Subcutaneous abdominal adipose tissue (tissue), 5 donors: ENCODE results near the gene ATAD1.
A peak's percentile ranks its signal among the peaks of the same experiment; 100 is the strongest.
"Not testable (repeated sequence)": the region's sequence is repeated elsewhere in the genome, so short reads cannot be mapped to it uniquely, and the experiment has no call there.

ENCODE experiments used
- H3K27ac ChIP-seq: one replicate; pipeline ENCODE4 v1.7.0; 2013; ENCODE audit warnings: low read depth, mild to moderate bottlenecking, inconsistent platforms, low read length, moderate library complexity
- H3K27me3 ChIP-seq, 5 donors: one replicate each; pipeline ENCODE4 v1.7.0; 2013; ENCODE audit warnings: low read length in 5 of 5, inconsistent platforms in 1 of 5; ENCODE audit not compliant: control insufficient read depth in 5 of 5, insufficient read depth in 4 of 5
- H3K36me3 ChIP-seq, 5 donors: one replicate each; pipeline ENCODE4 v1.7.0; 2013; ENCODE audit warnings: low read length in 5 of 5; ENCODE audit not compliant: control insufficient read depth in 5 of 5, insufficient read depth in 5 of 5
- H3K4me1 ChIP-seq, 5 donors: one replicate each; pipeline ENCODE4 v1.7.0; 2013; ENCODE audit warnings: low read length in 5 of 5, mild to moderate bottlenecking in 3 of 5, moderate library complexity in 1 of 5; ENCODE audit not compliant: control insufficient read depth in 5 of 5, insufficient read depth in 5 of 5
- H3K4me3 ChIP-seq, 5 donors: one replicate each; pipeline ENCODE4 v1.7.0; 2013; ENCODE audit warnings: low read length in 5 of 5, low read depth in 1 of 5
- H3K9ac ChIP-seq, 5 donors: one replicate each; pipeline ENCODE4 v1.7.0; 2013; ENCODE audit warnings: low read length in 5 of 5, mild to moderate bottlenecking in 4 of 5, moderate library complexity in 3 of 5
- H3K9me3 ChIP-seq, 5 donors: one replicate each; pipeline ENCODE4 v1.7.0; 2013; ENCODE audit warnings: low read length in 5 of 5; ENCODE audit not compliant: control insufficient read depth in 5 of 5
- donor health status: healthy.
- donor health status: healthy.
- donor health status: healthy.
- donor health status: healthy.
- donor health status: healthy.

The ATAD1 gene

DNA sequence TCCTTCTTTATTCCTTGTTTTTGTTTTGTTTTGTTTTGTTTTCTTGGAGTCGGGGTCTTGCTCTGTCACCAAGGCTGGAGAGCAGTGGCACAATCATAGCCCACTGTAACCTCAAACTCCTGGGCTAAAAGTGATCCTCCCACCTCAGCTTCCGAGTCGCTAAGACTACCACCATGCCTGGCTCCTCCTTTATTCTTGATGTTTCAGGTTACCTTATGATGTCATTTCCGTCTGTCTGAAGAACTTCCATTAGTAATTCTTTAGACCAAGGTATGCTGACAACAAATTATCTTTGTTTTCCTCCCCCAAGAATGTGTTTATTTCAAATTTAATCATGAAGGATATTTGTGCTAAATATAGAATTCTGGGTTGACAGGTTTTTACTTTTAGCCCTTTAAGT lies 18.1 kb upstream of the ATAD1 start:
- Histone ChIP-seq H3K9ac (no peak overlapping the region), H3K9me3 (peaks cover 0 to 2% (median 0%) of the 10 kb centered on the region in 5 donors), H3K4me3 (no peak overlapping the region), H3K4me1 (no peaks in the 10 kb centered on the region), H3K27ac (no peak overlapping the region), H3K27me3 (no peaks in the 10 kb centered on the region), H3K36me3 (no peaks in the 10 kb centered on the region)

DNA sequence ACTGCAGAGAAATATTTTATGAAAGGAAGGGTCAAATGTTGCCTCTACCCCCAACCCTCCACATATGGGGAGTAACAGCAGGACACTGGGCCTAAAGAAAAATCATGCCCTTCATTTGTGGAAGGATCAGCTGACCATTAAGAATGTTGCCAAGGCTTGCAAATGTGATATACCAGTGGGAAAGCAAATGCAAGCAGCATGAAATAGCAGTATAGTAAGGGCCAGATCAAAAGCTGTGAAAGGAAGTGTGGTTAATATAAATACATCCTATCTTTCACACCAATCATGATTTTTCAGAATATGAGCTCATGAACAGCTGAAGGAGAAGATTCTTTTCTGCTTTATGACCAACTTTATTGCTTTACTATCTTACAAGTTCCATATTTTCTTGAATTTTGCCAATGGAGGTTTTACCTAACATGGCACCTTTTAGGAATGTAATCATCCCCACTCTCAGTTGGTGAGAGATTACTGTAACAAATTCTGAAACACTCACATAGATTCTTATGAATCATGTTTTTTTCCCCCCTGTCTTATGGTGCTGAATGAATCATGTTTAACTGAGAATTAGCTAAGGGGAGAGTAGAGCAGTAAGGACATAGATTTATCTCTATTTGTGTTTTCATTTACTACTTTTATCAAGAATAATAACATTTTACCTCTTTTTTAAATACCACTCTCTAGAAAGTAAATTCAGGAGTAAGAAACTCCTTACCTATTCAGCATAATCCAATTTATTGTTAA lies 12.1 kb upstream of the ATAD1 start:
- no peak overlapping the region for H3K4me3 ChIP-seq
- no peak overlapping the region for H3K9ac ChIP-seq
- no peaks in the 10 kb centered on the region for H3K27me3 ChIP-seq
- no peaks in the 10 kb centered on the region for H3K9me3 ChIP-seq
- H3K4me1 ChIP-seq, result no peaks in the 10 kb centered on the region
- H3K27ac ChIP-seq, result no peak overlapping the region
- no peaks in the 10 kb centered on the region for H3K36me3 ChIP-seq

DNA sequence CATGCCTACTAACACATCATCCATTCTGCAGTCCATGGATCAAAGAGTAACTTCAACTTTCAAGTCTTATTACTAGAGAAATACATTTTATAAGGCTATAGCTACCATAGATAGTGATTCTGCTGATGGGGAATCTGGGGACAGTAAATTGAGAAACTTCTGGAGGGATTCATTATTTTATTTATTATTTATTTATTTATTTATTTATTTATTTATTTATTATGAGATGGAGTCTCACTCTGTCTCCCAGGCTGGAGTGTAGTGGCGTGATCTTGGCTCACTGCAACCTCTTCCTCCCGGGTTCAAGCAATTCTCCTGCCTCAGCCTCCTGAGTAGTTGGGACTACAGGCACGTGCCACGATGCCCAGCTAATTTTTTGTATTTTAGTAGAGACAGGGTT lies 11.0 kb upstream of the ATAD1 start:
- H3K4me1 ChIP-seq, H3K9me3 ChIP-seq, H3K27ac ChIP-seq, H3K36me3 ChIP-seq, H3K27me3 ChIP-seq, H3K9ac ChIP-seq, H3K4me3 ChIP-seq: not testable (repeated sequence)

DNA sequence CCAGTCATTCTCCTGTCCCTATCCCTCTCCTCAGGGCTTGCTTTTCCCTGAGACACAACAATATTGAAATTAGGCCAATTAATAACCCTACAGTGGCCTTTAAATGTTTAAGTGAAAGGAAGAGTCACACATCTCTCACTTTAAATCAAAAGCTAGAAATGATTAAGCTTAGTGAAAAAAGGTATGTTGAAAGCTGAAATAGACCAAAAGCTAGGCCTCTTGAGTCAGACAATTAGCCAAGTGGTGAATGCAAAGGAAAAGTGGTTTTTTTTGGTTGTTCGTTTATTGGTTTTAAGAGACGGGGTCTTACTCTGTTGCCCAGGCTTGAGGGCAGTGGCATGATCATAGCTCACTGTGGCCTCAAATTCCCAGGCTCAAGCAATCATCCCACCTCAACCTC lies 9.7 kb upstream of the ATAD1 start:
- Histone ChIP-seq H3K4me3 (no peak overlapping the region), H3K9me3 (no peaks in the 10 kb centered on the region), H3K27ac (no peak overlapping the region), H3K9ac (no peak overlapping the region), H3K4me1 (no peaks in the 10 kb centered on the region), H3K27me3 (no peaks in the 10 kb centered on the region), H3K36me3 (no peaks in the 10 kb centered on the region)

DNA sequence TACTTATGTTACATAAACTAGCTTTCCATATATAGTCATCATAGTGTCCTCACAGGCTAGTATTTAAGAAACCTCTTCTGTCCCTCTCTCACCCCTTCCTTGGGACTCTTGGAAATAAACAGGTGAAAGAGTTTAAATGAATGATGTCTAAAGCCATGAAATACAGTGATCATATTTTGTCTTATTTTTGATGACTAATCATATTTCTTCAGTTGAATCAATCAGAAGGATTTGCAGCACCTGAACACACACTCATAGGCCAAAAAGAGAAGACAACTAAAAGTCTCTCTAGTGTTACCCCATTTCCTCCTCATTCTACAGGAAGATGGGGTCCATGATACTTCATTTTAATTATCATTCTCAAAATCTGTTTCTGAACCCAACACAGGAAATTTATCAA lies 8.6 kb upstream of the ATAD1 start:
- H3K9me3 ChIP-seq, result no peaks in the 10 kb centered on the region
- no peak overlapping the region for H3K9ac ChIP-seq
- H3K4me1 ChIP-seq, result no peaks in the 10 kb centered on the region
- H3K27ac ChIP-seq, result no peak overlapping the region
- H3K36me3 ChIP-seq, result no peaks in the 10 kb centered on the region
- no peak overlapping the region for H3K4me3 ChIP-seq
- H3K27me3 ChIP-seq, result no peaks in the 10 kb centered on the region

DNA sequence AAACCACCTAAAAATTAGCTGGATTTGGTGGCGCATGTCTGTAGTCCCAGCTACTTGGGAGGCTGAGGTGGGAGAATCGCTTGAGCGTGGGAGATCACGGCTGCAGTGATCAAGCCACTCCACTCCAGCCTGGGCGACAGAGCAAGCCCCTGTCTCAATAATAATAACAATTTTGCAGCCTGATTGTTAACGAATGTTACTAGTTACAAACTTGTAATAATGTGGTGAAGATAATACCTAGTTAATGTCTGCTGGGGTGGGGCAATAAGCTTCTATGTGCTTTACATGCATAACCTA lies 1.2 kb upstream of the ATAD1 start:
- H3K4me3 ChIP-seq, result no peak overlapping the region
- H3K9me3 ChIP-seq, result no peaks in the 10 kb centered on the region
- no peaks in the 10 kb centered on the region for H3K36me3 ChIP-seq
- no peaks in the 10 kb centered on the region for H3K27me3 ChIP-seq
- no peak overlapping the region for H3K27ac ChIP-seq
- peaks cover 2 to 25% (median 24%) of the 10 kb centered on the region in 5 donors for H3K4me1 ChIP-seq
- H3K9ac ChIP-seq, result no peak overlapping the region

DNA sequence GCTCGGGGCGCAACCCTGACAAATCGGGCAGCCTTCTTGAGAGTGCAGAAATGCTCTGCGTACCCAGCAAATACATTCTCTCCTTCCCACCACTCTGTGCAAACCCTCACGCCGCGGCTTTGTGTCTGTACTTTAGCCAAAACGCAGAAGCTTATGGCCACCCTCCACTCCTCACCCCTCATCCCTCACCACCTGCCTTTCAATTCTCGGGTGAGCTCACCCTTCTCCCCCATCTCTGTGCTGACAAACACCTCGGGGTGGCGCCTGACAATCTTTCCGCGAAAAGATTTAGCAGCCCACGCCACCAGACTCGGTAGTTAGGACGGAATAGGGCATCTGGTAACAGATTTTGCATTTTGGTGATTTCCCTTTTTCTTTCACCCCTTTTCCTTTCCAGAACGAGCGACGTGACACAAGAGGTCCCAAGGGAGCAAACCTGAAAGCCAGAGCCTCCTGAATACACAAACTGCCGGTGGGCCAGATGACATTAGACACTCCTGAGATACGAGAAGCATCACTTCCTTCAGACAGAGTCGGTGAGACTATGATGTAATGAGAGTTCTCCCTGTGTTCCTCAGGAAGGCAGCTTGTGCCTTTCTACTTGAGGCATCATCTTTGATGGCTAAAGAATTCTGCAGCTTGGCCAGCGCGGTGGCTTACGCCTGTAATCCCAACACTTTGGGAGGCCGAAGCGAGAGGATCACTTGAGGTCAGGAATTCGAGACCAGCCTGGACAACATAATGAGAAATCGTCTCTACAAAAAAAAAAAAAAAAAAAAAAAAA lies 671 bp upstream of the ATAD1 start:
- Histone ChIP-seq H3K27me3 (no peaks in the 10 kb centered on the region), H3K4me1 (peaks cover 2 to 25% (median 24%) of the 10 kb centered on the region in 5 donors), H3K4me3 (peak overlapping the region; percentile 92 to 98 (median 95)), H3K9me3 (no peaks in the 10 kb centered on the region), H3K9ac (peak overlapping the region; percentile 79 to 96 (median 87)), H3K36me3 (no peaks in the 10 kb centered on the region), H3K27ac (peak overlapping the region; percentile 88)

DNA sequence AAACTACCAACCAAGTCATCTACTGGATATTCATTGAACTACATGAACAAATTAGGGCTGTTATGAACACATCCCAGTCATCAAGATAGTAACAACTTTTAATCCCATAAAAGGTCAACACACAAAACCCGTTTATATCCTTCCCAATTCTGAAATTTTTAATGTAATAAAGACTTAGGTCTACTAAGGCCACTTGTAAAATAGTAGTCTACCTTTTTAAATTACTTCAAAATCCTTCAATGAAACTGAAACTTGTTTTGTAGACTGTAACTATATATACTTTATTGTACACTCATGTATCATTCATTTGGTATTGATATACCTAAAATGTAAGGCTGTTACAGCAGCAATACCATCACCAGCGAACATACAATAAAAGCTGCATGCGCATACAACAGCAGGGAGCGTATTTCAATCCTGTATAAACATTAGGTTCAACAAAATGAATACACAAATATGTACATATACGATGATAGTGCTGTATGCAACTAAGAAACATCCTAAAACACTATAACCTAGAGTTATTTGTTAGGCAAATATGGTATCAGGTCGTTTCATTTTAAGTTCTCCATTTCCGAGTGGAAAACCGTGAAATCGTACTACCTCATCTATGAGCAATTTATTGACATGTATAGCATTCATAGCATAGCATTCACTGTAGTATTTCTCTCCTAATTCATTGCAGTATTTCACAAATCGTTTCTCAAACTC lies 973 bp downstream of the ATAD1 start:
- Histone ChIP-seq H3K27ac (peak overlapping the region; percentile 88), H3K27me3 (no peaks in the 10 kb centered on the region), H3K9ac (peak overlapping the region; percentile 79 to 96 (median 87)), H3K9me3 (no peaks in the 10 kb centered on the region), H3K4me3 (peak overlapping the region; percentile 92 to 98 (median 95)), H3K4me1 (peaks cover 2 to 25% (median 24%) of the 10 kb centered on the region in 5 donors), H3K36me3 (peaks cover 0 to 5% (median under 1%) of the 10 kb centered on the region in 5 donors)

DNA sequence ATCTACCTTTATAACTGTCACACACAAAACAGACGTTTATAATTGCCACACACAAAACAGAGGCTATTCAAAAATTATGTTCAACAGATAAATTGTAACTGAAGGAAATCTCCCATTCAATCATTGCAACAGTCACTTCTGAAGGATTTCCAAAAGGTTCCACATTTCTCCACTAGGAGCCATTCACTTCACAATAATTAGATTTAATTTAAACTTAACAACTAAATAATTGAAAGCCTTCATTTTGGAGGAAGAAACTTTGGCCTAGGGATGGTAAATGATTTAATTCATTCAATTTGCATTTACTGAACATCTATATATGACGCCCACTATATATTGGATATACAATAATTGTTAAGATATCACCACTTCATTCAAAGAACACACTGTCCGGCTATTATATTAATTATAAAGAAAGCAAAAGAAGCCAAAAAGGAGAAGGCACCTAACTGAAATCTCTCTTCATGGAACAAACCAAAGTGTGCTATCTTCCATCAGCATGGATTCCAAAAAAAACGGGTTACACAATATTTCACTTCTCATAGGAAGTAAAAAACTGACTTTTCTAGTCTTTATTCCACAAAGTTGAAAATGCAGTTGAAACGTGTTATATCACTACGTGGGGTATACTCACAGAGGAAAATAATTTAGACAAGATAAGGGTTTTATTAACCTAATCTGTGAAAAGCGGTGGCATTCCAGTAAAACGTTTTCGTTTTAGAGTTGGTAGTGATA lies 1.7 kb downstream of the ATAD1 start:
- Histone ChIP-seq H3K27ac (no peak overlapping the region), H3K27me3 (no peaks in the 10 kb centered on the region), H3K9ac (no peak overlapping the region), H3K4me3 (no peak overlapping the region), H3K9me3 (no peaks in the 10 kb centered on the region), H3K36me3 (peaks cover 0 to 10% (median 5%) of the 10 kb centered on the region in 5 donors), H3K4me1 (peaks cover 2 to 25% (median 24%) of the 10 kb centered on the region in 5 donors)
